SK-N-SH (cell line): ENCODE results near the gene TJP1. TPM values are rescaled to one million over a fixed set of nuclear protein-coding genes. Genes with fewer than 3 reads are reported as not detected.

Experiments
- CTCF ChIA-PET: fragments of 300-600, 350-600 bp; formaldehyde crosslinking; extraction: SDS; loops from one replicate; lab custom pipeline; 2021; lab: Yijun Ruan, JAX
- POLR2A ChIA-PET: fragments of 350-600 bp; sonication (Branson Sonifier 250); formaldehyde crosslinking; extraction: SDS; loops from one replicate; lab custom pipeline; 2020; ENCODE audit warnings: antibody characterized with exemption, inconsistent platforms; lab: Yijun Ruan, JAX
- DNase-seq: peaks from one replicate; pipeline ENCODE4 v3.0.0; 2012
- H2AFZ ChIP-seq: fragments of 200-600 bp; sonication (generic); 2 replicates; pipeline ENCODE4 v1.8.1; 2016; ENCODE audit warnings: antibody characterized with exemption, mild to moderate bottlenecking, low read depth
- H3F3A ChIP-seq: fragments of 200-600 bp; sonication (generic); replicated peaks from 2 replicates; pipeline ENCODE3; 2016; ENCODE audit warnings: antibody characterized with exemption, mild to moderate bottlenecking; ENCODE audit not compliant: insufficient read depth
- H3K27ac ChIP-seq, 2 experiments: fragments of 200-500 bp in 1 of 2; fragments of 200-600 bp in 1 of 2; sonication (Bioruptor generic) in 1 of 2; sonication (generic), shearing (Covaris generic) in 1 of 2; 2 replicates each; pipeline versions ENCODE4 v1.5.1 to v1.6.1; 2014 to 2016; ENCODE audit warnings: low read depth in 2 of 2, inconsistent platforms in 1 of 2, low read length in 1 of 2, mild to moderate bottlenecking in 1 of 2, mixed read lengths in 1 of 2
- H3K27me3 ChIP-seq: fragments of 200-600 bp; sonication (generic), shearing (Covaris generic); 2 replicates; pipeline ENCODE4 v1.6.1; 2016; ENCODE audit warnings: mixed run types; ENCODE audit not compliant: insufficient read depth
- H3K36me3 ChIP-seq, 2 experiments: fragments of 200-500 bp in 1 of 2; fragments of 200-600 bp in 1 of 2; sonication (Bioruptor generic) in 1 of 2; sonication (generic) in 1 of 2; replicated peaks in 1 of 2; 2 replicates each; pipeline versions ENCODE3 to v1.5.1; 2014 to 2016; ENCODE audit warnings: low read length in 1 of 2, mild to moderate bottlenecking in 1 of 2; ENCODE audit not compliant: insufficient read depth in 2 of 2, control insufficient read depth in 1 of 2
- H3K4me1 ChIP-seq, 2 experiments: fragments of 200-500 bp in 1 of 2; fragments of 200-600 bp in 1 of 2; sonication (Bioruptor generic) in 1 of 2; sonication (generic), shearing (Covaris generic) in 1 of 2; 2 replicates each; pipeline versions ENCODE4 v1.5.1 to v1.6.1; 2014 to 2016; ENCODE audit warnings: low read depth in 1 of 2, low read length in 1 of 2, mixed run types in 1 of 2; ENCODE audit not compliant: insufficient read depth in 2 of 2, control insufficient read depth in 1 of 2
- H3K4me2 ChIP-seq: fragments of 200-600 bp; sonication (generic), shearing (Covaris generic); 2 replicates; pipeline ENCODE4 v1.6.1; 2017; ENCODE audit warnings: mixed run types
- H3K4me3 ChIP-seq, 2 experiments: fragments of 200-500 bp in 1 of 2; fragments of 200-600 bp in 1 of 2; sonication (Bioruptor generic) in 1 of 2; sonication (generic), shearing (Covaris generic) in 1 of 2; 2 replicates each; pipeline versions ENCODE4 v1.5.1 to v1.8.1; 2014 to 2016; ENCODE audit warnings: low read depth in 2 of 2, inconsistent platforms in 1 of 2, low read length in 1 of 2, mild to moderate bottlenecking in 1 of 2, mixed read lengths in 1 of 2, moderate library complexity in 1 of 2
- H3K79me2 ChIP-seq: fragments of 200-600 bp; sonication (generic); 2 replicates; pipeline ENCODE4 v1.8.1; 2017; ENCODE audit warnings: mild to moderate bottlenecking; ENCODE audit not compliant: insufficient read depth
- H3K9ac ChIP-seq: fragments of 200-600 bp; sonication (generic); 2 replicates; pipeline ENCODE4 v1.6.1; 2017; ENCODE audit warnings: mixed run types
- H3K9me2 ChIP-seq: fragments of 200-600 bp; sonication (generic); 2 replicates; pipeline ENCODE4 v1.6.1; 2017; ENCODE audit warnings: mixed run types
- H3K9me3 ChIP-seq: fragments of 200-600 bp; sonication (generic); 2 replicates; pipeline ENCODE4 v1.6.1; 2017; ENCODE audit warnings: mixed run types, mild to moderate bottlenecking, moderate library complexity
- H4K20me1 ChIP-seq: fragments of 200-600 bp; sonication (generic); 2 replicates; pipeline ENCODE4 v1.6.1; 2017; ENCODE audit warnings: mild to moderate bottlenecking, mixed run types; ENCODE audit not compliant: insufficient read depth
- CTCF ChIP-seq: fragments of 200-600 bp; sonication (generic); IDR thresholded peaks from 2 replicates; pipeline ENCODE4 v1.6.1; 2017; ENCODE audit warnings: antibody characterized with exemption, mild to moderate bottlenecking, moderate library complexity
- ELF1 ChIP-seq: IDR thresholded peaks from 2 replicates; pipeline ENCODE4 v1.4.0; 2012
- EP300 ChIP-seq, 2 experiments: IDR thresholded peaks; 2 replicates each; pipeline versions ENCODE4 v1.4.0 to v1.6.1; 2012; ENCODE audit warnings: borderline replicate concordance in 1 of 2, low read depth in 1 of 2, low read length in 1 of 2
- FOSL2 ChIP-seq: IDR thresholded peaks from 2 replicates; pipeline ENCODE4 v1.4.0; 2012; ENCODE audit warnings: low read depth, mild to moderate bottlenecking, moderate library complexity, borderline replicate concordance
- GATA2 ChIP-seq: sonication (generic); formaldehyde crosslinking; IDR thresholded peaks from 2 replicates; pipeline ENCODE4 v1.5.0; 2020; ENCODE audit warnings: mild to moderate bottlenecking, missing genetic modification reagents
- MAX ChIP-seq: IDR thresholded peaks from 2 replicates; pipeline ENCODE4 v1.4.0; 2012; ENCODE audit warnings: low read depth
- PBX3 ChIP-seq: IDR thresholded peaks from 2 replicates; pipeline ENCODE4; 2012
- RAD21 ChIP-seq: IDR thresholded peaks from 2 replicates; pipeline ENCODE4 v1.6.1; 2012; ENCODE audit warnings: mild to moderate bottlenecking, low read length
- REST ChIP-seq: IDR thresholded peaks from 2 replicates; pipeline ENCODE4 v1.6.1; 2012; ENCODE audit warnings: mild to moderate bottlenecking, low read depth, low read length, moderate library complexity
- RFX5 ChIP-seq: IDR thresholded peaks from 2 replicates; pipeline ENCODE4 v1.6.1; 2012; ENCODE audit warnings: mild to moderate bottlenecking, improper control_type of control experiment, low read length
- RXRA ChIP-seq: IDR thresholded peaks from 2 replicates; pipeline ENCODE4 v1.4.0; 2012; ENCODE audit warnings: low read depth, mild to moderate bottlenecking, borderline replicate concordance
- SIN3A ChIP-seq: IDR thresholded peaks from 2 replicates; pipeline ENCODE4 v1.6.1; 2012; ENCODE audit warnings: low read depth, mild to moderate bottlenecking, low read length, moderate library complexity, borderline replicate concordance
- TCF12 ChIP-seq: IDR thresholded peaks from 2 replicates; pipeline ENCODE4 v1.4.0; 2012
- TEAD4 ChIP-seq: IDR thresholded peaks from 2 replicates; pipeline ENCODE4 v1.4.0; 2012; ENCODE audit warnings: mild to moderate bottlenecking, borderline replicate concordance; ENCODE audit not compliant: insufficient read depth
- USF1 ChIP-seq: IDR thresholded peaks from 2 replicates; pipeline ENCODE4 v1.4.0; 2012; ENCODE audit warnings: low read depth, borderline replicate concordance
- WGBS: methylation state at CpG from one replicate; pipeline ENCODE4 v1.1.6; 2017; ENCODE audit warnings: low lambda C conversion rate; 5-methylcytosine and 5-hydroxymethylcytosine counted together
- polyA plus RNA-seq, 3 experiments: library from polyadenylated mRNA; depleted of rRNA; stranded (reverse); fragments of >200 nt; gene quantifications; 2 replicates each; pipeline ENCODE4 v1.2.3, GENCODE V29; 2012
- TF ChIP-seq, protein P1 (sequence below): IDR thresholded peaks from 2 replicates; pipeline ENCODE4 v1.4.0; 2012; ENCODE audit warnings: low read depth, borderline replicate concordance

The TJP1 gene
- polyA plus RNA-seq, 1 of the 3 experiments (the other 2 are of a cell fraction), result 17.5 TPM

DNA sequence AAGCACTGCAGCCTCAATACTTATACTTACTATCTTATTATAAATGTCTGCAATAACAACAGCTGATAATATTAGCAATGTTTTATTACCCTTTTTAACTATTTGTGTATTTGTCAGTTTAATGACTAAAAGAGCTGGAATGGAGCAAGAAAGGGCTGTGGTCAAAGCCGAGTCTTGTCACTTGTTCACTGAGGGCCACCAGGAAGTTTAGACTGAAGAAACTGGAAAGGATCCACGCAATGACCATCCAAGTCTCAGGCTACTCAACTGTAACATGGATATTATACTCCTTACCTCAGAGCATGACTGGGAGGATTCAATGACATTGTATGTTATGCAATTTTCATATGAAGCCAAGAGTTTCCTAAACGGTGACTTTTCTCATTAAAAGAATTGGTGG is 90.4 kb downstream of the TJP1 start:
- WGBS, result 86% methylated on average over 3 of the region's 3 CpGs
- CTCF ChIA-PET, result interaction anchor here (1.1 kb wide), 1 partner anchor 211 kb away, joined by 3 read pairs; no protein-coding TSS in a partner anchor

More for the DNA sequence above, 90.4 kb downstream of the TJP1 start:
- Histone ChIP-seq H2AFZ (no peak overlapping the region), H3F3A (peaks cover 16% of the 10 kb centered on the region)
- no peak for TF ChIP-seq MAX
- TF ChIP-seq CTCF, result no peak
- TF ChIP-seq TCF12, result no peak
- TF ChIP-seq, protein P1, sequence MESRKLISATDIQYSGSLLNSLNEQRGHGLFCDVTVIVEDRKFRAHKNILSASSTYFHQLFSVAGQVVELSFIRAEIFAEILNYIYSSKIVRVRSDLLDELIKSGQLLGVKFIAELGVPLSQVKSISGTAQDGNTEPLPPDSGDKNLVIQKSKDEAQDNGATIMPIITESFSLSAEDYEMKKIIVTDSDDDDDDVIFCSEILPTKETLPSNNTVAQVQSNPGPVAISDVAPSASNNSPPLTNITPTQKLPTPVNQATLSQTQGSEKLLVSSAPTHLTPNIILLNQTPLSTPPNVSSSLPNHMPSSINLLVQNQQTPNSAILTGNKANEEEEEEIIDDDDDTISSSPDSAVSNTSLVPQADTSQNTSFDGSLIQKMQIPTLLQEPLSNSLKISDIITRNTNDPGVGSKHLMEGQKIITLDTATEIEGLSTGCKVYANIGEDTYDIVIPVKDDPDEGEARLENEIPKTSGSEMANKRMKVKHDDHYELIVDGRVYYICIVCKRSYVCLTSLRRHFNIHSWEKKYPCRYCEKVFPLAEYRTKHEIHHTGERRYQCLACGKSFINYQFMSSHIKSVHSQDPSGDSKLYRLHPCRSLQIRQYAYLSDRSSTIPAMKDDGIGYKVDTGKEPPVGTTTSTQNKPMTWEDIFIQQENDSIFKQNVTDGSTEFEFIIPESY, result no peak
- TF ChIP-seq REST, result no peak
- TF ChIP-seq RXRA, result no peak
- no peak for TF ChIP-seq ELF1
- TF ChIP-seq USF1, result no peak
- TF ChIP-seq SIN3A, result no peak
- no peak for TF ChIP-seq RFX5
- TF ChIP-seq RAD21, result no peak
- no peak for TF ChIP-seq GATA2
- no peak for TF ChIP-seq PBX3
- TF ChIP-seq EP300 (IDR thresholded peaks at IDR 0.05; ENCODE audit: borderline replicate concordance in 1 of 2, low read depth in 1 of 2, low read length in 1 of 2), result no peak
- no peak for TF ChIP-seq FOSL2
- no peak for TF ChIP-seq TEAD4
- TF ChIP-seq, all 33 proteins: peak for 0
- Histone ChIP-seq H3K79me2 (no peaks in the 10 kb centered on the region), H3K9me3 (no peaks in the 10 kb centered on the region), H3K9ac (no peak overlapping the region), H3K27ac (no peak overlapping the region), H3K4me2 (no peak overlapping the region), H3K4me1 (peaks cover 0 to 14% of the 10 kb centered on the region in 2 experiments; a peak in 1 of 4 replicates), H3K9me2 (no peaks in the 10 kb centered on the region), H3K27me3 (no peaks in the 10 kb centered on the region), H3K4me3 (no peak overlapping the region), H3K36me3 (peaks cover 51 to 69% of the 10 kb centered on the region in 2 experiments), H4K20me1 (no peaks in the 10 kb centered on the region)
- POLR2A ChIA-PET, result no interaction called here
- DNase-seq, result no peak
